SK-N-SH (cell line): ENCODE measurements around the gene KRT74.

Source experiments
- RAD21 ChIP-seq: IDR thresholded peaks from 2 replicates; pipeline ENCODE4 v1.6.1; 2012; ENCODE audit warnings: mild to moderate bottlenecking, low read length
- SIN3A ChIP-seq: IDR thresholded peaks from 2 replicates; pipeline ENCODE4 v1.6.1; 2012; ENCODE audit warnings: low read depth, mild to moderate bottlenecking, low read length, moderate library complexity, borderline replicate concordance
- SMC3 ChIP-seq: IDR thresholded peaks from 2 replicates; pipeline ENCODE4 v1.6.1; 2012; ENCODE audit warnings: low read depth, low read length, improper control_type of control experiment
- USF2 ChIP-seq: fragments of 150-350 bp; IDR thresholded peaks from 2 replicates; pipeline ENCODE4 v1.6.1; 2017; ENCODE audit warnings: antibody characterized with exemption, low read length, low read depth, borderline replicate concordance
- TF ChIP-seq, protein P1 (sequence below): fragments of 200-600 bp; sonication (generic); IDR thresholded peaks from 2 replicates; pipeline ENCODE4 v1.6.1; 2017; ENCODE audit warnings: antibody characterized with exemption, mild to moderate bottlenecking, moderate library complexity
- TF ChIP-seq, protein P2 (sequence below): IDR thresholded peaks from 2 replicates; pipeline ENCODE4 v1.4.0; 2012; ENCODE audit warnings: low read depth

DNA sequence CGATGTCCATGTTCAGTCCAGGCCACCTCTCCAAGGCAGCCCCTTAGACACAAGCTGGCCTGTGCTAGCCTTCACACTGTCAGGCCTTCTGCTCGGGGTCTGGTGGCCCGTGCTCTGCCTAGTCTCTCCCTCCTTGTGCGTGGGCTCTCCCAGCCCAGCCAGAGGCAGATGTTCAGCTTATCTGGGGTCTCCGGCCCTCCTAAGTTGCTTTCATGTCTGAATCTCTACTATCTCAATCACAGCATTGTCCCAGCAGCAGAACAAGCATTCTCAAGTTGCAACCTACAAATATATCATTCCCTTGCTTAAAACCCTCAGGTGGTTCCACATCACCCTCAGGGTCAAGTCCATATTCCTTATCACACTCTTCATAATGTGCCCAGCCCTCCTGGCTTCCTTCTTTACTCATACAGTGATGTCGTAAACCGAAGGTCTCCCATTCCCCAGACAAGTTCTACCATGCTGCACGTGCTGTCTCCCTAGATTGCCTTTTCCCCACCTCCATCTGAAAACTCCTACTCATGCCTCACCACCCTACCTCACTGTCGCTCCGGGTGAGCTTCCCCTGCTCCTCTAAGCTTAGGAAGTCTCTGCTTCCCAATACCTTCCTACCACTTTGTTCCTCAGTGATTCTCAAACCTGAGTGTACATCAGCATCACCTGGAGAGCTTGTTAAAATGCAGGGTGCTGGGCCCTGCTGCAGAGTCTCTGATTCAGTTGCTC, 43.2 kb upstream of the KRT74 start:
- TF ChIP-seq, protein P1, sequence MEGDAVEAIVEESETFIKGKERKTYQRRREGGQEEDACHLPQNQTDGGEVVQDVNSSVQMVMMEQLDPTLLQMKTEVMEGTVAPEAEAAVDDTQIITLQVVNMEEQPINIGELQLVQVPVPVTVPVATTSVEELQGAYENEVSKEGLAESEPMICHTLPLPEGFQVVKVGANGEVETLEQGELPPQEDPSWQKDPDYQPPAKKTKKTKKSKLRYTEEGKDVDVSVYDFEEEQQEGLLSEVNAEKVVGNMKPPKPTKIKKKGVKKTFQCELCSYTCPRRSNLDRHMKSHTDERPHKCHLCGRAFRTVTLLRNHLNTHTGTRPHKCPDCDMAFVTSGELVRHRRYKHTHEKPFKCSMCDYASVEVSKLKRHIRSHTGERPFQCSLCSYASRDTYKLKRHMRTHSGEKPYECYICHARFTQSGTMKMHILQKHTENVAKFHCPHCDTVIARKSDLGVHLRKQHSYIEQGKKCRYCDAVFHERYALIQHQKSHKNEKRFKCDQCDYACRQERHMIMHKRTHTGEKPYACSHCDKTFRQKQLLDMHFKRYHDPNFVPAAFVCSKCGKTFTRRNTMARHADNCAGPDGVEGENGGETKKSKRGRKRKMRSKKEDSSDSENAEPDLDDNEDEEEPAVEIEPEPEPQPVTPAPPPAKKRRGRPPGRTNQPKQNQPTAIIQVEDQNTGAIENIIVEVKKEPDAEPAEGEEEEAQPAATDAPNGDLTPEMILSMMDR = no peak
- TF ChIP-seq RAD21 = no peak
- TF ChIP-seq, protein P2, sequence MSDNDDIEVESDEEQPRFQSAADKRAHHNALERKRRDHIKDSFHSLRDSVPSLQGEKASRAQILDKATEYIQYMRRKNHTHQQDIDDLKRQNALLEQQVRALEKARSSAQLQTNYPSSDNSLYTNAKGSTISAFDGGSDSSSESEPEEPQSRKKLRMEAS = no peak
- TF ChIP-seq USF2 = no peak
- TF ChIP-seq SIN3A = no peak
- TF ChIP-seq SMC3 = no peak
